Stimulated activated CD4-positive, alpha-beta T cell treated with anti-CD3 and anti-CD28 coated beads, TNF-alpha, amount 100 ng/mL, for 4 hours (primary cell): ENCODE measurements around the gene SKI.

ENCODE experiments used
- DNase-seq, 3 experiments: peaks; one replicate each; pipeline ENCODE4 v3.0.0-alpha.2; 2020; ENCODE audit warnings: low read depth in 3 of 3

Gene SKI

GRCh38 chr1:2337501-2337900, 109.4 kb downstream of the SKI start:
- DNase-seq: no peak

GRCh38 chr1:2339206-2340085, 111.3 kb downstream of the SKI start:
- no peak for DNase-seq

GRCh38 chr1:2340086-2340917, 112.2 kb downstream of the SKI start:
- no peak for DNase-seq

GRCh38 chr1:2340918-2341254, 112.8 kb downstream of the SKI start:
- DNase-seq: no peak

GRCh38 chr1:2341706-2342383, 113.7 kb downstream of the SKI start:
- DNase-seq: no peak

- DNase-seq: no peak
Observed at GRCh38 chr1:2342384-2343022, 114.4 kb downstream of the SKI start.

- no peak for DNase-seq
Observed at GRCh38 chr1:2343023-2343935, 115.2 kb downstream of the SKI start.

GRCh38 chr1:2344121-2344681, 116.1 kb downstream of the SKI start:
- no peak for DNase-seq

GRCh38 chr1:2344744-2345296, 116.7 kb downstream of the SKI start:
- DNase-seq: no peak

GRCh38 chr1:2345297-2346075, 117.4 kb downstream of the SKI start:
- no peak for DNase-seq

GRCh38 chr1:2346691-2347408, 118.7 kb downstream of the SKI start:
- DNase-seq: no peak

GRCh38 chr1:2347409-2347785, 119.3 kb downstream of the SKI start:
- DNase-seq: no peak

GRCh38 chr1:2347896-2348295, 119.8 kb downstream of the SKI start:
- DNase-seq: no peak

- DNase-seq: no peak
Observed at GRCh38 chr1:2348346-2349325, 120.5 kb downstream of the SKI start.

GRCh38 chr1:2349806-2350205, 121.7 kb downstream of the SKI start:
- DNase-seq: no peak

- no peak for DNase-seq
Observed at GRCh38 chr1:2350501-2350900, 122.4 kb downstream of the SKI start.

GRCh38 chr1:2350911-2351655, 123.0 kb downstream of the SKI start:
- no peak for DNase-seq
